Left ventricle myocardium inferior (tissue), 1 donor: ENCODE data around the gene OAS3. TPM values are rescaled to one million over a fixed set of nuclear protein-coding genes. Genes with fewer than 3 reads are reported as not detected.

Experiments
- DNase-seq: peaks from one replicate; pipeline ENCODE4 v3.0.0-alpha.2; 2020
- H3K27ac ChIP-seq: fragments of 200-600 bp; replicated peaks from 2 replicates; pipeline ENCODE4 v1.8.0; 2021
- H3K27me3 ChIP-seq: fragments of 200-600 bp; 2 replicates; pipeline ENCODE4 v1.8.0; 2021; ENCODE audit warnings: low read depth
- H3K36me3 ChIP-seq: fragments of 200-600 bp; 2 replicates; pipeline ENCODE4 v1.8.0; 2021
- H3K4me1 ChIP-seq: fragments of 200-600 bp; 2 replicates; pipeline ENCODE4 v1.8.0; 2021
- H3K4me3 ChIP-seq: fragments of 200-600 bp; 2 replicates; pipeline ENCODE4 v1.8.0; 2021; ENCODE audit warnings: mild to moderate bottlenecking, moderate library complexity
- H3K9me3 ChIP-seq: fragments of 200-600 bp; replicated peaks from 2 replicates; pipeline ENCODE4 v1.8.0; 2021
- CTCF ChIP-seq: fragments of 200-600 bp; IDR thresholded peaks from 2 replicates; pipeline ENCODE4 v1.8.0; 2021; ENCODE audit warnings: antibody characterized with exemption, mild to moderate bottlenecking, borderline replicate concordance
- intact Hi-C: fragments of 100-400 bp; cut with micrococcal nuclease; formaldehyde crosslinking; loops from one replicate; pipeline ENCODE4 v1.11.0; 2022
- long read RNA-seq: library from polyadenylated mRNA; unstranded; transcript quantifications from one replicate; pipeline ENCODE4 v2.0.0, GENCODE V29; 2021
- total RNA-seq: library from RNA; stranded (reverse); fragmentation: NEBNext Ultra II Directional; extraction: Animal tissue kit (Norgen Biotek cat#: 25700); gene quantifications from one replicate; pipeline ENCODE4 v1.2.1, GENCODE V29; 2021
- donor health status: DM: no; HTN: yes; CAD: no; lungs with severe emphysema.

OAS3 gene
- 5.4 TPM for total RNA-seq
- long read RNA-seq, partial matches to known transcripts: 1 of 5 reads
- long read RNA-seq, other reads (novel, unspliced or antisense): 4 of 5 reads

- Histone ChIP-seq H3K27ac (peak within 1 kb of the TSS; percentile 87), H3K36me3 (no peaks in the 10 kb centered on the region), H3K4me3 (peak within 1 kb of the TSS; percentile 91), H3K4me1 (peaks cover 20% of the 10 kb centered on the region), H3K9me3 (peaks cover 11% of the 10 kb centered on the region), H3K27me3 (peaks cover 37% of the 10 kb centered on the region)
- intact Hi-C loops: no loop called here
- peak; percentile 88 for DNase-seq
- TF ChIP-seq CTCF: no peak
Observed at GRCh38 chr12:112937741-112938719, at the start of gene OAS3. TSS of gene OAS3 (plus strand) at chr12:112938474. CDS start at chr12:112938531, 57 bp downstream.

GRCh38 chr12:112891093-112892024 lies 46.9 kb upstream of the OAS3 start:
- TF ChIP-seq CTCF: no peak
- H3K4me3 ChIP-seq: no peak overlapping the region
- H3K27me3 ChIP-seq: peaks cover 41% of the 10 kb centered on the region
- peaks cover 6% of the 10 kb centered on the region for H3K9me3 ChIP-seq
- no peaks in the 10 kb centered on the region for H3K36me3 ChIP-seq
- H3K27ac ChIP-seq: no peak overlapping the region
- intact Hi-C loops: no loop called here
- H3K4me1 ChIP-seq: no peaks in the 10 kb centered on the region
- no peak for DNase-seq

GRCh38 chr12:112892856-112893255 lies 45.4 kb upstream of the OAS3 start:
- H3K4me1 ChIP-seq: no peaks in the 10 kb centered on the region
- H3K27ac ChIP-seq: no peak overlapping the region
- intact Hi-C loops: no loop called here
- no peak for DNase-seq
- H3K9me3 ChIP-seq: no peaks in the 10 kb centered on the region
- peaks cover 55% of the 10 kb centered on the region for H3K27me3 ChIP-seq
- TF ChIP-seq CTCF: no peak
- no peaks in the 10 kb centered on the region for H3K36me3 ChIP-seq
- no peak overlapping the region for H3K4me3 ChIP-seq

- Histone ChIP-seq H3K27ac (no peak overlapping the region), H3K36me3 (no peaks in the 10 kb centered on the region), H3K9me3 (no peaks in the 10 kb centered on the region), H3K4me1 (no peaks in the 10 kb centered on the region), H3K27me3 (peaks cover 64% of the 10 kb centered on the region), H3K4me3 (no peak overlapping the region)
- TF ChIP-seq CTCF: no peak
- intact Hi-C loops: no loop called here
- DNase-seq: no peak
Observed at GRCh38 chr12:112894128-112894527, 44.1 kb upstream of the OAS3 start.

GRCh38 chr12:112898380-112898779 lies 39.9 kb upstream of the OAS3 start:
- no peak for DNase-seq
- intact Hi-C loops: no loop called here

More at GRCh38 chr12:112898380-112898779, 39.9 kb upstream of the OAS3 start:
- H3K27me3 ChIP-seq: peaks cover 48% of the 10 kb centered on the region
- no peak overlapping the region for H3K4me3 ChIP-seq
- H3K36me3 ChIP-seq: no peaks in the 10 kb centered on the region
- TF ChIP-seq CTCF: no peak
- no peaks in the 10 kb centered on the region for H3K9me3 ChIP-seq
- no peaks in the 10 kb centered on the region for H3K4me1 ChIP-seq
- no peak overlapping the region for H3K27ac ChIP-seq
